HEK293 (cell line): Measurements from ENCODE around the gene ZFP92.

ENCODE experiments used
- CTCF ChIP-seq: fragments of 450-650 bp; formaldehyde crosslinking; IDR thresholded peaks from 2 replicates; pipeline ENCODE4 v1.5.1; 2016; ENCODE audit warnings: missing biosample characterization, missing genetic modification characterization
- GLI2 ChIP-seq: fragments of 450-650 bp; formaldehyde crosslinking; IDR thresholded peaks from 2 replicates; pipeline ENCODE4; 2017; ENCODE audit warnings: missing biosample characterization, missing genetic modification characterization, low read depth, borderline replicate concordance
- KLF8 ChIP-seq: fragments of 450-650 bp; formaldehyde crosslinking; IDR thresholded peaks from 2 replicates; pipeline ENCODE4 v1.5.1; 2016; ENCODE audit warnings: missing biosample characterization, missing genetic modification characterization
- SALL2 ChIP-seq: fragments of 450-650 bp; formaldehyde crosslinking; IDR thresholded peaks from 2 replicates; pipeline ENCODE4 v1.5.0; 2017; ENCODE audit warnings: missing biosample characterization, mild to moderate bottlenecking, missing genetic modification characterization, borderline replicate concordance
- ZBTB7A ChIP-seq: fragments of 450-650 bp; formaldehyde crosslinking; IDR thresholded peaks from 2 replicates; pipeline ENCODE4 v1.5.1; 2016; ENCODE audit warnings: low read depth, missing biosample characterization, missing genetic modification characterization
- ZNF416 ChIP-seq: fragments of 450-650 bp; formaldehyde crosslinking; IDR thresholded peaks from 2 replicates; pipeline ENCODE4 v1.5.1; 2016; ENCODE audit warnings: missing biosample characterization, missing genetic modification characterization
- ZNF544 ChIP-seq: fragments of 450-650 bp; formaldehyde crosslinking; IDR thresholded peaks from 2 replicates; pipeline ENCODE4 v1.5.0; 2017; ENCODE audit warnings: missing biosample characterization, missing genetic modification characterization
- ZNF639 ChIP-seq: fragments of 450-650 bp; formaldehyde crosslinking; IDR thresholded peaks from 2 replicates; pipeline ENCODE4 v1.5.1; 2016; ENCODE audit warnings: missing biosample characterization, missing genetic modification characterization
- ZNF830 ChIP-seq: fragments of 450-650 bp; IDR thresholded peaks from 2 replicates; pipeline ENCODE4 v1.5.0; 2018; ENCODE audit warnings: missing biosample characterization, missing genetic modification characterization, low read depth, mild to moderate bottlenecking, moderate library complexity
- TF ChIP-seq, protein P1 (sequence below): fragments of 450-650 bp; formaldehyde crosslinking; IDR thresholded peaks from 2 replicates; pipeline ENCODE4 v1.5.1; 2016; ENCODE audit warnings: missing biosample characterization, missing genetic modification characterization
- TF ChIP-seq, protein P2 (sequence below): fragments of 450-650 bp; formaldehyde crosslinking; IDR thresholded peaks from 2 replicates; pipeline ENCODE4 v1.5.1; 2016; ENCODE audit warnings: missing biosample characterization, missing genetic modification characterization
- TF ChIP-seq, protein P3 (sequence below): fragments of 450-650 bp; formaldehyde crosslinking; IDR thresholded peaks from 2 replicates; pipeline ENCODE4 v1.5.1; 2016; ENCODE audit warnings: missing biosample characterization, missing genetic modification characterization

DNA sequence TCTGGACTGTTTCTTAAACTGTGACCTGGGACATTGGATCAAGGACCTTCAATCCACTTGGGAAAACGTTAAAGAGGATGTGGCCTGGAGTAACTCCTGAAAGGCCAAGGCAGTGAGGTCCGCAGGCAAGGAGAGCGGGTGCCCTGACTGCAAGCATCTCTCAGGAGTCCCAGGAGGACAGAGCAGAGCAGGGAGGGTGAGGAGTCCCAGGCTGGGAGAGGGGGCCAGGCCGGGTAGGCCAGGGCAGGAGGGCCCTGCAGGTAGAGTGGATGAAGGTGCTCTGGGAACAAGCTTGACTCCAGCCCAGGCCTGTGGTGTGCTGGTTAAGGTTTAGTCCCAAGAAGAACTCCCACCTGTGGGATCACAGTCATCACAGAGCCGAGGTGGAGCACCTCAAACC lies 23.9 kb upstream of the ZFP92 start:
- TF ChIP-seq ZNF544 (no peak), ZNF639 (no peak), CTCF (no peak), ZNF830 (tag by site-specific recombination) (no peak), ZNF416 (no peak), ZBTB7A (tag by site-specific recombination) (no peak), GLI2 (no peak), SALL2 (no peak), KLF8 (tag by site-specific recombination) (no peak)
- TF ChIP-seq, protein P1, sequence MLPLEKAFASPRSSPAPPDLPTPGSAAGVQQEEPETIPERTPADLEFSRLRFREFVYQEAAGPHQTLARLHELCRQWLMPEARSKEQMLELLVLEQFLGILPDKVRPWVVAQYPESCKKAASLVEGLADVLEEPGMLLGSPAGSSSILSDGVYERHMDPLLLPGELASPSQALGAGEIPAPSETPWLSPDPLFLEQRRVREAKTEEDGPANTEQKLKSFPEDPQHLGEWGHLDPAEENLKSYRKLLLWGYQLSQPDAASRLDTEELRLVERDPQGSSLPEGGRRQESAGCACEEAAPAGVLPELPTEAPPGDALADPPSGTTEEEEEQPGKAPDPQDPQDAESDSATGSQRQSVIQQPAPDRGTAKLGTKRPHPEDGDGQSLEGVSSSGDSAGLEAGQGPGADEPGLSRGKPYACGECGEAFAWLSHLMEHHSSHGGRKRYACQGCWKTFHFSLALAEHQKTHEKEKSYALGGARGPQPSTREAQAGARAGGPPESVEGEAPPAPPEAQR (tag by site-specific recombination): no peak
- TF ChIP-seq, protein P2, sequence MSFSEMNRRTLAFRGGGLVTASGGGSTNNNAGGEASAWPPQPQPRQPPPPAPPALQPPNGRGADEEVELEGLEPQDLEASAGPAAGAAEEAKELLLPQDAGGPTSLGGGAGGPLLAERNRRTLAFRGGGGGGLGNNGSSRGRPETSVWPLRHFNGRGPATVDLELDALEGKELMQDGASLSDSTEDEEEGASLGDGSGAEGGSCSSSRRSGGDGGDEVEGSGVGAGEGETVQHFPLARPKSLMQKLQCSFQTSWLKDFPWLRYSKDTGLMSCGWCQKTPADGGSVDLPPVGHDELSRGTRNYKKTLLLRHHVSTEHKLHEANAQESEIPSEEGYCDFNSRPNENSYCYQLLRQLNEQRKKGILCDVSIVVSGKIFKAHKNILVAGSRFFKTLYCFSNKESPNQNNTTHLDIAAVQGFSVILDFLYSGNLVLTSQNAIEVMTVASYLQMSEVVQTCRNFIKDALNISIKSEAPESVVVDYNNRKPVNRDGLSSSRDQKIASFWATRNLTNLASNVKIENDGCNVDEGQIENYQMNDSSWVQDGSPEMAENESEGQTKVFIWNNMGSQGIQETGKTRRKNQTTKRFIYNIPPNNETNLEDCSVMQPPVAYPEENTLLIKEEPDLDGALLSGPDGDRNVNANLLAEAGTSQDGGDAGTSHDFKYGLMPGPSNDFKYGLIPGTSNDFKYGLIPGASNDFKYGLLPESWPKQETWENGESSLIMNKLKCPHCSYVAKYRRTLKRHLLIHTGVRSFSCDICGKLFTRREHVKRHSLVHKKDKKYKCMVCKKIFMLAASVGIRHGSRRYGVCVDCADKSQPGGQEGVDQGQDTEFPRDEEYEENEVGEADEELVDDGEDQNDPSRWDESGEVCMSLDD (tag by site-specific recombination): no peak
- TF ChIP-seq, protein P3, sequence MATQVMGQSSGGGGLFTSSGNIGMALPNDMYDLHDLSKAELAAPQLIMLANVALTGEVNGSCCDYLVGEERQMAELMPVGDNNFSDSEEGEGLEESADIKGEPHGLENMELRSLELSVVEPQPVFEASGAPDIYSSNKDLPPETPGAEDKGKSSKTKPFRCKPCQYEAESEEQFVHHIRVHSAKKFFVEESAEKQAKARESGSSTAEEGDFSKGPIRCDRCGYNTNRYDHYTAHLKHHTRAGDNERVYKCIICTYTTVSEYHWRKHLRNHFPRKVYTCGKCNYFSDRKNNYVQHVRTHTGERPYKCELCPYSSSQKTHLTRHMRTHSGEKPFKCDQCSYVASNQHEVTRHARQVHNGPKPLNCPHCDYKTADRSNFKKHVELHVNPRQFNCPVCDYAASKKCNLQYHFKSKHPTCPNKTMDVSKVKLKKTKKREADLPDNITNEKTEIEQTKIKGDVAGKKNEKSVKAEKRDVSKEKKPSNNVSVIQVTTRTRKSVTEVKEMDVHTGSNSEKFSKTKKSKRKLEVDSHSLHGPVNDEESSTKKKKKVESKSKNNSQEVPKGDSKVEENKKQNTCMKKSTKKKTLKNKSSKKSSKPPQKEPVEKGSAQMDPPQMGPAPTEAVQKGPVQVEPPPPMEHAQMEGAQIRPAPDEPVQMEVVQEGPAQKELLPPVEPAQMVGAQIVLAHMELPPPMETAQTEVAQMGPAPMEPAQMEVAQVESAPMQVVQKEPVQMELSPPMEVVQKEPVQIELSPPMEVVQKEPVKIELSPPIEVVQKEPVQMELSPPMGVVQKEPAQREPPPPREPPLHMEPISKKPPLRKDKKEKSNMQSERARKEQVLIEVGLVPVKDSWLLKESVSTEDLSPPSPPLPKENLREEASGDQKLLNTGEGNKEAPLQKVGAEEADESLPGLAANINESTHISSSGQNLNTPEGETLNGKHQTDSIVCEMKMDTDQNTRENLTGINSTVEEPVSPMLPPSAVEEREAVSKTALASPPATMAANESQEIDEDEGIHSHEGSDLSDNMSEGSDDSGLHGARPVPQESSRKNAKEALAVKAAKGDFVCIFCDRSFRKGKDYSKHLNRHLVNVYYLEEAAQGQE (tag by site-specific recombination): no peak
